Naive thymus-derived CD4-positive, alpha-beta T cell (primary cell): ENCODE data around the gene GON4L. TPM values are rescaled to one million over a fixed set of nuclear protein-coding genes. Genes with fewer than 3 reads are reported as not detected.
"Not testable (repeated sequence)": the region's sequence is repeated elsewhere in the genome, so short reads cannot be mapped to it uniquely, and the experiment has no call there.

Source experiments
- ATAC-seq: fragments of 150-1000 bp; cut with Tn5 transposase; 2 replicates; pipeline ENCODE4 v1.10.0; 2021; ENCODE audit warnings: mild to moderate bottlenecking, moderate library complexity
- CTCF ChIA-PET: fragments of 350-600 bp; sonication (Branson Sonifier 250); formaldehyde crosslinking; loops from one replicate; lab custom pipeline; 2021; ENCODE audit warnings: antibody characterized with exemption; lab: Charles Lee
- POLR2A ChIA-PET: fragments of 350-600 bp; sonication (Branson Sonifier 250); formaldehyde crosslinking; loops from one replicate; lab custom pipeline; 2021; ENCODE audit warnings: antibody characterized with exemption, inconsistent platforms; lab: Charles Lee
- DNase-seq, 9 donors: peaks; one replicate each; pipeline versions ENCODE4 v3.0.0 to v3.0.0-alpha.2; 2020 to 2022; ENCODE audit warnings: mixed read lengths in 1 of 9
- H3K27ac ChIP-seq: one replicate; pipeline ENCODE4 v1.7.0; 2013; ENCODE audit warnings: mild to moderate bottlenecking, low read depth, low read length, moderate library complexity
- H3K27me3 ChIP-seq, 2 donors: one replicate each; pipeline ENCODE4 v1.7.0; 2013; ENCODE audit warnings: low read length in 2 of 2, mild to moderate bottlenecking in 2 of 2, moderate library complexity in 2 of 2; ENCODE audit not compliant: control insufficient read depth in 2 of 2, insufficient read depth in 2 of 2
- H3K36me3 ChIP-seq, 3 experiments: 1 replicate in 2 of 3; 2 replicates in 1 of 3; pipeline ENCODE4 v1.7.0; 2013; ENCODE audit warnings: low read length in 3 of 3, mild to moderate bottlenecking in 3 of 3, moderate library complexity in 1 of 3; ENCODE audit not compliant: insufficient read depth in 3 of 3, control insufficient read depth in 2 of 3
- H3K4me1 ChIP-seq, 2 donors: one replicate each; pipeline ENCODE4 v1.7.0; 2013; ENCODE audit warnings: low read length in 2 of 2, mild to moderate bottlenecking in 2 of 2, moderate library complexity in 1 of 2; ENCODE audit not compliant: control insufficient read depth in 2 of 2, insufficient read depth in 2 of 2
- H3K4me3 ChIP-seq: 2 replicates; pipeline ENCODE4 v1.7.0; 2013; ENCODE audit warnings: mild to moderate bottlenecking, low read length
- H3K9me3 ChIP-seq, 3 experiments: 1 replicate in 2 of 3; 2 replicates in 1 of 3; pipeline ENCODE4 v1.7.0; 2013; ENCODE audit warnings: low read length in 3 of 3; ENCODE audit not compliant: control insufficient read depth in 2 of 3
- H3K27ac Mint-ChIP-seq, 9 donors: one replicate each; pipeline ENCODE4 v1.8.0; 2020 to 2022; ENCODE audit warnings: mixed read lengths in 9 of 9, mild to moderate bottlenecking in 8 of 9, moderate library complexity in 5 of 9, inconsistent platforms in 2 of 9
- H3K27me3 Mint-ChIP-seq, 5 donors: one replicate each; pipeline ENCODE4 v1.8.0; 2021 to 2022; ENCODE audit warnings: mixed read lengths in 5 of 5, mild to moderate bottlenecking in 1 of 5
- H3K36me3 Mint-ChIP-seq, 5 donors: one replicate each; pipeline ENCODE4 v1.8.0; 2020 to 2022; ENCODE audit warnings: mixed read lengths in 5 of 5, mild to moderate bottlenecking in 3 of 5, inconsistent platforms in 1 of 5
- H3K4me1 Mint-ChIP-seq, 7 donors: one replicate each; pipeline ENCODE4 v1.8.0; 2020 to 2022; ENCODE audit warnings: mixed read lengths in 7 of 7, mild to moderate bottlenecking in 3 of 7, inconsistent platforms in 1 of 7
- H3K4me3 Mint-ChIP-seq, 10 donors: one replicate each; pipeline ENCODE4 v1.8.0; 2020 to 2022; ENCODE audit warnings: mild to moderate bottlenecking in 10 of 10, mixed read lengths in 10 of 10, moderate library complexity in 6 of 10, inconsistent platforms in 2 of 10
- H3K9me3 Mint-ChIP-seq, 11 donors: one replicate each; pipeline ENCODE4 v1.8.0; 2020 to 2022; ENCODE audit warnings: mixed read lengths in 11 of 11, mild to moderate bottlenecking in 4 of 11, inconsistent platforms in 1 of 11, moderate library complexity in 1 of 11
- intact Hi-C, 2 donors: fragments of 100-400 bp; cut with micrococcal nuclease; formaldehyde crosslinking; loops; one replicate each; pipeline ENCODE4 v1.15.1; 2023
- polyA plus RNA-seq, 2 donors: library from polyadenylated mRNA; unstranded; fragments of 300-500 nt; fragmentation: Illumina TruSeq; gene quantifications; one replicate each; pipeline ENCODE4 v1.2.3, GENCODE V29; 2021
- total RNA-seq, 6 experiments: library from RNA in 5 of 6; stranded (reverse) in 5 of 6; gene quantifications; 1 replicate in 5 of 6; 2 replicates in 1 of 6; pipeline ENCODE4 v1.2.3 and lab custom pipeline; 2021 to 2026

GON4L gene
- total and polyA plus RNA-seq, 7 experiments from 2014 or later: 25.4 to 138 (median 101) TPM

DNA sequence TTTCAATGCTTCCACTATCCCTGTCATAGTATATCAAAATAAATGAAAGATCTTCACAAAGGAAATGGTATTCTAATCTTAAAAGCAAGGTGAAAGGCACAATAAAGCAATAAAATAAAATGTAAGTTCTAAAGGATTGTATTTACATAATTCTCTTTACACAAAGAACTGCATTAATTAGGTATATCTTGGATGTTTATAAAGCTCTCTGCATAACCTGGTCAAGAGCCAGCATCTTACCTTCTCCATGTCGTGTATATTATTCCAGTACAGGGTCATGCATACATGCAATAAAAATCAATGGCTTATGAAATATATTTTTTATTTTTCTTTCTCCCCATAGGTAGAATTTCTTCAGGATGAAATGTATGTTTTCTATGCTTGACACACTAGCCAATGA lies 63.8 kb downstream of the GON4L start:
- no peak for ATAC-seq
- DNase-seq: no peak
- Histone ChIP-seq H3K36me3 (peaks cover 5 to 33% (median 7%) of the 10 kb centered on the region in 3 experiments), H3K4me1 (no peaks in the 10 kb centered on the region), H3K9me3 (no peaks in the 10 kb centered on the region), H3K4me3 (no peak overlapping the region), H3K27me3 (no peaks in the 10 kb centered on the region), H3K27ac (no peak overlapping the region)
- Mint-ChIP-seq H3K4me3 (no peak overlapping the region), H3K9me3 (no peaks in the 10 kb centered on the region), H3K27me3 (no peaks in the 10 kb centered on the region), H3K36me3 (peaks cover 0 to 38% (median 12%) of the 10 kb centered on the region in 5 donors), H3K4me1 (peaks cover 0 to 6% (median 0%) of the 10 kb centered on the region in 7 donors), H3K27ac (peak overlapping the region in 1 of 9 donors; percentile 53)
- ChIA-PET POLR2A (no interaction called here), CTCF (no interaction called here)
- intact Hi-C loops: no loop called here

DNA sequence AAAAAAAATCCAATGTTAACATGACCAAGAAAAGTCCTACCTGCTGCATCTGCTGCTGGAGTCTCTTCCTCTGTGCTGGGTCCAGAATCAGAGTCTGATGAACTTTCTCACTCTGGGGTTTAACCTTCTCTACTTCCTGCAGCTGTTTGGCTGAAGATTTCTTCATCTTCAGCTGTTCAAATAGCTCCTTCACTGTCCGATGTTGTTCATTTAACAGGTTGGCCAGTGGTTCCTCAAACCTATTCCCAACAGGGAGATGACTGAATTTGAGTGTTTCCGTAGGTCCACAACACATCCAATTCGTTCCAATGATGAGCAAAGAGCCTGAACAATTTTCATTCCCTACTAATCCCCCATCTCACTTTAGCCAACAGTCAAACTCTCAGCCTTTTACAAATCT lies 79.4 kb downstream of the GON4L start:
- Histone ChIP-seq H3K27me3 (no peaks in the 10 kb centered on the region), H3K9me3 (no peaks in the 10 kb centered on the region), H3K4me1 (no peaks in the 10 kb centered on the region), H3K27ac (no peak overlapping the region), H3K4me3 (no peak overlapping the region), H3K36me3 (peaks cover 0 to 53% (median 19%) of the 10 kb centered on the region in 3 experiments)
- DNase-seq (no peak), ATAC-seq (no peak)
- peak overlapping the region in 5 of 9 donors; percentile 15 to 75 (median 69) for H3K27ac Mint-ChIP-seq
- CTCF ChIA-PET: interaction anchor here (0.5 kb wide), 1 partner anchor 18 kb away, joined by 3 read pairs; no protein-coding TSS in a partner anchor
- POLR2A ChIA-PET: no interaction called here
- H3K4me1 Mint-ChIP-seq: peaks cover 0 to 17% (median 0%) of the 10 kb centered on the region in 7 donors
- intact Hi-C loops: no loop called here
- no peak overlapping the region for H3K4me3 Mint-ChIP-seq
- H3K36me3 Mint-ChIP-seq: peaks cover 0 to 43% (median 30%) of the 10 kb centered on the region in 5 donors
- no peaks in the 10 kb centered on the region for H3K9me3 Mint-ChIP-seq
- H3K27me3 Mint-ChIP-seq: no peaks in the 10 kb centered on the region

DNA sequence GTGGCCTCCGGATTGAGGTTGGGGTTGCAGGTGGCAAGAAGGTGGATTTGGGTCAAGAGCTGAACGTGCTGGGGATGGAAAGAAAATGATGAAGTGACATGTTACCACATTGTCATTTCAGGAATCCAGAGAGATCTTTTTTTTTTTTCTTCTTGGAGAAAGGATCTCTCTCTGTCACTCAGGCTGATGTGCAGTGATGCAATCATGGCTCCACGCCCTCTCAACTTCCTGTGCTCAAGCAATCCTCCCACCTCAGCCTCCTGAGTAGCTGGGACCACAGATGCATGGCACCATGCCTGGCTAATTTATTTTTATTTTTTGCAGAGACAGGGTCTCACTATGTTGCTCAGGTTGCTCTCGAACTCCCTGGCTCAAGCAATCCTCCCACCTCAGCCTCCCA lies 80.6 kb downstream of the GON4L start:
- DNase-seq (no peak), ATAC-seq (no peak)
- H3K27me3 Mint-ChIP-seq: no peaks in the 10 kb centered on the region
- peaks cover 0 to 43% (median 34%) of the 10 kb centered on the region in 5 donors for H3K36me3 Mint-ChIP-seq
- H3K4me3 Mint-ChIP-seq: no peak overlapping the region
- POLR2A ChIA-PET: interaction anchor here (0.6 to 0.8 kb wide), 2 partner anchors 43 to 122 kb away, joined by 3 read pairs; no protein-coding TSS in a partner anchor
- Histone ChIP-seq H3K36me3 (peaks cover 2 to 64% (median 19%) of the 10 kb centered on the region in 3 experiments), H3K4me3 (no peak overlapping the region), H3K4me1 (no peaks in the 10 kb centered on the region), H3K27ac (no peak overlapping the region), H3K9me3 (no peaks in the 10 kb centered on the region), H3K27me3 (no peaks in the 10 kb centered on the region)
- peaks cover 0 to 17% (median 0%) of the 10 kb centered on the region in 7 donors for H3K4me1 Mint-ChIP-seq
- CTCF ChIA-PET: interaction anchor here (0.6 kb wide), 1 partner anchor 469 kb away, joined by 6 read pairs; no protein-coding TSS in a partner anchor
- intact Hi-C loops: no loop called here
- peak overlapping the region in 4 of 9 donors; percentile 28 to 71 (median 48) for H3K27ac Mint-ChIP-seq
- H3K9me3 Mint-ChIP-seq: no peaks in the 10 kb centered on the region

DNA sequence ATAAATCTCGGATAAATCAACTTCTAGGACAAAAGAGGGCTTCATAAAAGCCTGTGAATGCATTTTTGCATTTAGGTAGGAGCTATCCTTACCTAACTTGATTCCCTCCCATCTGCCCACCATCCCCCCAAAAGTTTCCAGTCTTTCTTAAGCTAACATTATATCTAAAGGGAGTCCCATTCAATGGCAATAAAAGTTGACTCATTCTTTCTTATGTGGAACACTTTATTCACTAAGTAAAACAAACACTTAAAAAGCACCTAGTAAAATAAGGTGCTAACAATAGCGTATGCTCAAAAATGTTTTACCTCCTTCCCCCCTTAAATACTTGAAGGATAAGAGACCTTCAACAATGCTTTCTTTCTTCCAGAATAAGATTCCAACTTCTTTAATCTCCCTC lies 83.8 kb downstream of the GON4L start:
- peaks cover 0 to 17% (median 0%) of the 10 kb centered on the region in 7 donors for H3K4me1 Mint-ChIP-seq
- Histone ChIP-seq H3K36me3 (peaks cover 7 to 88% (median 19%) of the 10 kb centered on the region in 3 experiments), H3K27me3 (no peaks in the 10 kb centered on the region), H3K4me3 (no peak overlapping the region), H3K27ac (no peak overlapping the region), H3K9me3 (no peaks in the 10 kb centered on the region), H3K4me1 (no peaks in the 10 kb centered on the region)
- no peak for ATAC-seq
- CTCF ChIA-PET: no interaction called here
- intact Hi-C loops: no loop called here
- H3K4me3 Mint-ChIP-seq: no peak overlapping the region
- DNase-seq: no peak
- H3K27me3 Mint-ChIP-seq: no peaks in the 10 kb centered on the region
- no peaks in the 10 kb centered on the region for H3K9me3 Mint-ChIP-seq
- peaks cover 3 to 62% (median 47%) of the 10 kb centered on the region in 5 donors for H3K36me3 Mint-ChIP-seq
- POLR2A ChIA-PET: no interaction called here
- peak overlapping the region in 3 of 9 donors; percentile 16 to 51 (median 23) for H3K27ac Mint-ChIP-seq

DNA sequence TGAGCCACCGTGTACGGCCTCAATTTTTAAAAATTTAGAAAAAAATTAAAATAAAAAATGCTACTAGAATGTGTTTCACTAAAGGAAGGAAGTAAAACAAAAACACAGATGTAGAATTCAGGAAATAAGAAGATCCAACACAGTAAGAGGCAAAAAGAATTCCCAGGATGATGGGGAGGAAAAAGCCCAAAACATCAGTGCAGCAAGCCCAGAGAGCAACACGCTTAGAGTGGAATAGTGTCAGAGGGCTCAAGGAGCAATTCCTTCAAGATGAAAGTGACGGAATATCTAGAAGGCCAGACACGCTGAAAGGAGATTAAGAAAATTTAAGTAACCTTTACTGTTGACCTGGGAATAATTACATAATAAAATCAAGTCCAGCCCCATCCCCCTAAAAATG lies 87.8 kb downstream of the GON4L start:
- DNase-seq (no peak), ATAC-seq (no peak)
- ChIA-PET CTCF (no interaction called here), POLR2A (no interaction called here)
- Mint-ChIP-seq H3K4me1 (peaks cover 0 to 2% (median 0%) of the 10 kb centered on the region in 7 donors), H3K27ac (peak overlapping the region in 1 of 9 donors; percentile 5), H3K4me3 (no peak overlapping the region), H3K27me3 (no peaks in the 10 kb centered on the region), H3K36me3 (peaks cover 12 to 59% (median 34%) of the 10 kb centered on the region in 5 donors), H3K9me3 (no peaks in the 10 kb centered on the region)
- Histone ChIP-seq H3K9me3 (no peaks in the 10 kb centered on the region), H3K27ac (no peak overlapping the region), H3K27me3 (no peaks in the 10 kb centered on the region), H3K4me1 (no peaks in the 10 kb centered on the region), H3K4me3 (no peak overlapping the region), H3K36me3 (peaks cover 7 to 85% (median 20%) of the 10 kb centered on the region in 3 experiments)
- intact Hi-C loops: no loop called here

DNA sequence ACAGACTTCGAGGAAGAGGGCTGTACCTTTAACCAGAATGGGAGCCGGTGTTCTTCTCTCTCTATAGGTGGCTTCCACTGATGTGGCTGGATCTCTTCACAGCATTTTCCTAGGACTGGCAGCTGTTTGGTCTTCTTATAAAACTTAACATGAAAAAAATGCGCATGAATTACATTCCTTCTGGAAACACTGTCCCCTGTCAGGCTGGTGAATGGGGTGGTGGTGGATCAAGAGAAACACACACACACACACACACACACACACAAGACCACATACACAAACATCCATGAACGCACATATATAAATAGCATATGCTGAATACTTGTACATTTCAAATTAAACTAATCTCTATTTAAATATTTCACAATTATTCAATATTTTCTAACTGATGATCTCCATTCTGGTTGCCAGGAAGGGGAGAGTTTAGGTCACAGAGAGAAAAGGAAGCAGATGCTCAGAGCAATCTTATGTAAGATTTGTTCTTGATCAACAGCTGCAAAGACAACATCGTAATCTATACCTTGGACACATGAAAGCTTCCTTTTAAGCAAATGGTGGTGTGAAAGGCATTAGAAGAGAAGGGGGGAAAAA lies 89.5 kb downstream of the GON4L start:
- H3K4me3 ChIP-seq, H3K27me3 Mint-ChIP-seq, H3K9me3 Mint-ChIP-seq, H3K27ac ChIP-seq, DNase-seq, ATAC-seq, intact Hi-C loops, CTCF ChIA-PET, H3K4me1 ChIP-seq, H3K9me3 ChIP-seq, H3K4me1 Mint-ChIP-seq, H3K4me3 Mint-ChIP-seq, POLR2A ChIA-PET, H3K27me3 ChIP-seq: not testable (repeated sequence)
- H3K36me3 ChIP-seq: peaks cover 12 to 86% (median 18%) of the 10 kb centered on the region in 3 experiments
- Mint-ChIP-seq H3K27ac (peak overlapping the region in 1 of 9 donors; percentile 8), H3K36me3 (peaks cover 12 to 58% (median 30%) of the 10 kb centered on the region in 5 donors)

DNA sequence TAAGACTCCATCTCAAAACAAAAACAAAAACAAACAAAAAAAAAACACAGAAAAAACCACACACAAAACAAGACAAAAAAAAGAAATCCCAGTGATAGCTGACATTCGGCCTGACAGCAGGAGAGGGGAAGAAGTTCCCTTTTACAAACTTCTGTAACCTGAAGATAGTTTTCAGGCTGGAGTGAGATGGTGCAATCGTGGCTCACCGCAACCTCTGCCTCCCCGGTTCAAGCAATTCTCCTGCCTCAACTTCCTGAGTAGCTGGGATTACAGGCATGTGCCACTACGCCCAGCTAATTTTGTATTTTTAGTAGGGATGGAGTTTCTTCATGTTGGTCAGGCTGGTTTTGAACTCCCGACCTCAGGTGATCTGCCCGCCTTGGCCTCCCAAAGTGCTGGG lies 93.0 kb downstream of the GON4L start:
- H3K27ac Mint-ChIP-seq, H3K9me3 Mint-ChIP-seq, H3K4me1 ChIP-seq, H3K27me3 ChIP-seq, H3K9me3 ChIP-seq, CTCF ChIA-PET, H3K27me3 Mint-ChIP-seq, H3K4me3 Mint-ChIP-seq, ATAC-seq, H3K4me3 ChIP-seq, H3K27ac ChIP-seq, H3K4me1 Mint-ChIP-seq, DNase-seq, intact Hi-C loops, POLR2A ChIA-PET: not testable (repeated sequence)
- H3K36me3 ChIP-seq: peaks cover 23 to 80% (median 29%) of the 10 kb centered on the region in 3 experiments
- peaks cover 23 to 56% (median 40%) of the 10 kb centered on the region in 5 donors for H3K36me3 Mint-ChIP-seq
